DMS 273 (cell line): ENCODE data around the gene ADAMTS6.
A peak's percentile ranks its signal among the peaks of the same experiment; 100 is the strongest.
"Not testable (repeated sequence)": the region's sequence is repeated elsewhere in the genome, so short reads cannot be mapped to it uniquely, and the experiment has no call there.

Experiments
- DNase-seq: peaks from one replicate; lab custom pipeline; 2025; ENCODE audit not compliant: unreplicated experiment; lab: John Stamatoyannopoulos, UW

The ADAMTS6 gene, protein sequence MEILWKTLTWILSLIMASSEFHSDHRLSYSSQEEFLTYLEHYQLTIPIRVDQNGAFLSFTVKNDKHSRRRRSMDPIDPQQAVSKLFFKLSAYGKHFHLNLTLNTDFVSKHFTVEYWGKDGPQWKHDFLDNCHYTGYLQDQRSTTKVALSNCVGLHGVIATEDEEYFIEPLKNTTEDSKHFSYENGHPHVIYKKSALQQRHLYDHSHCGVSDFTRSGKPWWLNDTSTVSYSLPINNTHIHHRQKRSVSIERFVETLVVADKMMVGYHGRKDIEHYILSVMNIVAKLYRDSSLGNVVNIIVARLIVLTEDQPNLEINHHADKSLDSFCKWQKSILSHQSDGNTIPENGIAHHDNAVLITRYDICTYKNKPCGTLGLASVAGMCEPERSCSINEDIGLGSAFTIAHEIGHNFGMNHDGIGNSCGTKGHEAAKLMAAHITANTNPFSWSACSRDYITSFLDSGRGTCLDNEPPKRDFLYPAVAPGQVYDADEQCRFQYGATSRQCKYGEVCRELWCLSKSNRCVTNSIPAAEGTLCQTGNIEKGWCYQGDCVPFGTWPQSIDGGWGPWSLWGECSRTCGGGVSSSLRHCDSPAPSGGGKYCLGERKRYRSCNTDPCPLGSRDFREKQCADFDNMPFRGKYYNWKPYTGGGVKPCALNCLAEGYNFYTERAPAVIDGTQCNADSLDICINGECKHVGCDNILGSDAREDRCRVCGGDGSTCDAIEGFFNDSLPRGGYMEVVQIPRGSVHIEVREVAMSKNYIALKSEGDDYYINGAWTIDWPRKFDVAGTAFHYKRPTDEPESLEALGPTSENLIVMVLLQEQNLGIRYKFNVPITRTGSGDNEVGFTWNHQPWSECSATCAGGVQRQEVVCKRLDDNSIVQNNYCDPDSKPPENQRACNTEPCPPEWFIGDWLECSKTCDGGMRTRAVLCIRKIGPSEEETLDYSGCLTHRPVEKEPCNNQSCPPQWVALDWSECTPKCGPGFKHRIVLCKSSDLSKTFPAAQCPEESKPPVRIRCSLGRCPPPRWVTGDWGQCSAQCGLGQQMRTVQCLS (N-terminal part only)

GRCh38 chr5:65481635-65482295 is at the start of gene ADAMTS6:
Gene ADAMTS6, minus strand, starts transcription at chr5:65481920. Its CDS starts 8,247 bp downstream, at chr5:65473673.
- peak; percentile 97 for DNase-seq

GRCh38 chr5:65530904-65531303 is 49.2 kb upstream of the ADAMTS6 start:
- DNase-seq, result no peak

GRCh38 chr5:65525726-65526125 is 44.0 kb upstream of the ADAMTS6 start:
- DNase-seq, result no peak

DNA sequence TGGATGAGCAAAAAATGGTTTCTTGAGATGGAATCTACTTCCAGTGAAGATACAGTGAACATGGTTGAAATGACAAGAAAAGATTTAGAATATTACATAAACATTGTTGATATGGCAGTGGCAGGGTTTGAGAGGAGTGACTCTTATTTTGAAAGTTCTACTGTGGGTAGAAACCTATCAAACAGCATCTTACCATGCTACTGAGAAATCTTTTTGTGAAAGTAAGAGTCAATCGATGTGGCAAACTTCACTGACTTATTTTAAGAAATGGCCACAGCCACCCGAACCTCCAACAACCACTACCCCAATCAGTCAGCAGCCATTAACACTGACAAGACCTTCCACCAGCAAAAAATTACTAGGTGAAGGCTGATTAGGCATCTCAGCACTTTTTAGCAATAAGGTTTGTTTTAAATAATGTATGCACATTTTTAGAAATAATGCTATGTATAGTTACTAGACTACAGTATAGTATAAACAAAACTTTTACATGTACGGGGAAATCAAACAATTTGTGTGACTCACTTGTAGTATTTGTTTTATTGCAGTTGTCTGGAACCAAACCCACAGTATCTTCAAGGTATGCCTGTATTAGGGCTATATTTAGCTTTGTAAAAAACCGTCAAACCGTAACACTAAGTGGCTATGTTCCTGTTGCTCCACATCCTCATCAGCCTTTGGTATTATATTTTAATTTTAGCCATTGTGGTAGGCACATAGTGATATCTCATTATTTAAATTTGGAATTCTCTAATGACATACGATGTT is 30.6 kb upstream of the ADAMTS6 start:
- DNase-seq, result no peak

DNA sequence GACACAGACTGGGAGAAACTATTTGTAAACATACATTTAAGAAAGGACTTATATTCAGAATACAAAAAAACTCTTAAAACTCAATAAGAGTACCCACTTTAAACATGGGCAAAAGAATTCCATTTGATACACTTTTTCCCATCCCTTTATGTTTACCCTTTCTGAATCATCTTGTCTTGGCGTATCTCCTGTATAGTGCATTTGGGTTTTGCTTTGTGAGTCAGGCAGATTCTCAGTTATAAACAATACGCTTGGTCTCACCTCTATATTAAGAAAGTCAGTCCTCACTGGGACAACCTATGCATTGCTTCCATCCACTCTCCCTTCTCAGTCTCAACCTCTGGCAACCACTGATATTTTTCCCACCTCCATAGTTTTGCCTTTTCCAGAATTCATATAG is 27.3 kb upstream of the ADAMTS6 start:
- no peak for DNase-seq

DNA sequence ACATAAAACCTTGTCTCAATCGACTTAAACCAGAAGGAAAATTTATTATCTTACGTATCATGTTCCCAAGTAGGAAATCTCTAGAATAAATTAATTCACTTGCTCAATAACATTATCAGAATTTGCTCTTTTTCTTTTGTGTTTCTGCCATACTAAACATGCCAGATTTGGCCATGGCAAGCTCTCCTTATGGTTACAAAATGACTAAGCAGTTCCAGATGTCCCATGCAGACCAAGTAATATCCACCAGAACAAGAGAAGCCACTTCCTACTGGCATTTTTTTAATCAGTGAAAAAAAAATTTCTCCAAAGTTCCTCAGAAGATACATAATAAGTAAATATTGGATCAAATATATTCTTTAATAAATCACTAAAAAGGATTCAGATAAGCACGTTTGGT is 25.2 kb upstream of the ADAMTS6 start:
- DNase-seq, result peak; percentile 63

GRCh38 chr5:65489119-65489518 is 7.4 kb upstream of the ADAMTS6 start:
- no peak for DNase-seq

DNA sequence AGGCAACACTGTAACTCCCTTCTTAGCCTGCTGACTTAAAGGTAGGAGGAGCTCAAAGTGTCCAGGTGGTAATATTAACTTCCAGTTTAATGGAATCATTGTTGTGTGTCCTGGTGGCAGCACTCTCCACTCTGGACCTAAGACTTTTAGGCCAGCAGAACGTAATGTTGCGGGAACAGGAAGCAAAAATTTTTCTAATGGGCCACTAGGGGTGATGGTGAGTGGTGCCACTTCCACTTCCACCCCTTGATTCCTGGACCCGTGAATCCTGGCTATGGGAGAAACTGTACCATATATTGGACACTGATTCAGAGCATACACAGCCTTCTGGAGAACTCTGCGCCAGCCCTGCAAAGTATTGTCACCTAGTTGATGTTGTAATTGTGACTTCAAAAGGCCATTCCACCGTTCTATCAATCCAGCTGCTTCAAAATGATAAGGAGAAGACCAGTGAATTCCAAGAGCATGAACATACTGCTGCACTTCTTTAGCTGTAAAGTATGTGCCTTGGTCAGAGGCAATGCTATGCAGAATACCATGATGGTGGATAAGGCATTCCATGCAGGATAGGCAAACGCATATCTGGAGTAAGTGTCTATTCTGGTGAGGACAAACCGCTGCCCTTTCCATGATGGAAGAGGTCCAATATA is 6.4 kb upstream of the ADAMTS6 start:
- not testable (repeated sequence) for DNase-seq

DNA sequence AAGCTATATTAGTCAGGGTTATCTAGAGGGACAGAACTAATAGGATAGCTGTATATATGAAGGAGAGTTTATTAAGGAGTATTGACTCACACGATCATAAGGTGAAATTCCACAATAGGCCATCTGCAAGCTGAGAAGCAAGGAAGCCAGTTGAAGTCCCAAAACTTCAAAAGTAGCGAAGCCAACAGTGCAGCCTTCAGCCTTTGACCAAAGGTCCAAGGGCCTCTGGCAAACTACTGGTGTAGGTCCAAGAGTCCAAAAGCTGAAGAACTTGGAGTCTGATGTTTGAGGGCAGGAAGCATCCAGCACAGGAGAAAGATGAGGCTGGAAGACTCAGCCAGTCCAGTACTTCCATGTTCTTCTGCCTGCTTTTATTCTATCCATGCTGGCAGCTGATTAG is 5.1 kb upstream of the ADAMTS6 start:
- DNase-seq, result not testable (repeated sequence)

GRCh38 chr5:65485405-65485804 is 3.7 kb upstream of the ADAMTS6 start:
- DNase-seq, result no peak

GRCh38 chr5:65483546-65484346 is 2.0 kb upstream of the ADAMTS6 start:
- DNase-seq, result peak; percentile 82

GRCh38 chr5:65482736-65483545 is 1.2 kb upstream of the ADAMTS6 start:
- DNase-seq, result peak; percentile 75

GRCh38 chr5:65482296-65482735 is 596 bp upstream of the ADAMTS6 start:
- DNase-seq, result peak; percentile 64

DNA sequence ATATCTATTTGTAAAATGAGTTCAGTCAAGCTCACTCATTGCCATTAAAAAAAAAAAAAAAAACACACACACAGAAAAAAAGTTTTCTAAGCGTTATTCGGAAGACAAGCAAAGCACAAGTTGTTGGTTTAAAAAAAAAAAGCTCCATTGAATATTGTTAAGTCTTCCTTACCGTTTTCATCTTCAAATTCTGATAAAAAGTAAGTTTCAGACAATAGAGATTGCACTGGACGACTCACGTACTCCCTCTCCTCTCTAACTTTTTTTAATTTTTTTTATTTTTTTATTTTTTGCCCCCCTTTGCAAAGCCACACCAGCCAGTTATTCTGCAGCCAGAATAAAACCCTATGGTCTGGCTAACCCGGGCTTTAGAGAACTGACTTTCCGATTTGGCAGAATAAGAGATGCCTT is 544 bp downstream of the ADAMTS6 start:
- DNase-seq, result peak; percentile 40

GRCh38 chr5:65480306-65480865 is 1.3 kb downstream of the ADAMTS6 start:
- peak; percentile 82 for DNase-seq

GRCh38 chr5:65479527-65479926 is 2.2 kb downstream of the ADAMTS6 start:
- no peak for DNase-seq

GRCh38 chr5:65478336-65478735 is 3.4 kb downstream of the ADAMTS6 start:
- DNase-seq, result no peak

DNA sequence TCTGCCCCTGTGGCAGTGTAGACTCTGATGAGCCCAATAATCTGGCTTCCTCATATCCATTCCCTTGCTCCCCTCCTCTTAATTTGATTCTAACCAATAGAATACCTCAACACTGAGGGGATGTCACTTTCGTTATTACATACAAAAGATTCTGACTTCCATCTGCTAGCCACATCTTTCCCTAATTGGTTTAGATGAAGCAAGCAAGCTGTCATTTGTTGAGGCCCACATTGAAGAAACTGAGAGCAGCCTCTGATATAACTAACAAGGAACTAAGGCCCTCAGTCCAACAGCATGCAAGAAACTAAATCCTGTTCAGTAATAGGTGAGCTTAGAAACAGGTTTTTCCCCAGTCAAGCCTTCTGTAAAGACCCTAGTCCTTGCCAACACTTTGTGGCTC is 5.8 kb downstream of the ADAMTS6 start:
- DNase-seq, result no peak
